ENCODE results near the gene RNPS1.

- TF ChIP-seq CTCF (conservative IDR thresholded peaks at IDR 0.05 in 1 of 2, IDR thresholded peaks at IDR 0.05 in 1 of 2; ENCODE audit: low read depth in 1 of 2, low read length in 2 of 2) (no peak), EZH2 (IDR thresholded peaks at IDR 0.05; ENCODE audit: low read length, missing control alignments) (no peak)
Observed at GRCh38 chr16:2288726-2289125, 20.8 kb upstream of the RNPS1 start.

Measured in fibroblast of lung (primary cell).